HepG2 (cell line): ENCODE results near the gene TMEM253. TPM values are rescaled to one million over a fixed set of nuclear protein-coding genes. Genes with fewer than 3 reads are reported as not detected.

ENCODE experiments used
- ADNP ChIP-seq: sonication (generic); formaldehyde crosslinking; IDR thresholded peaks from 2 replicates; pipeline ENCODE4 v1.4.0; 2020; ENCODE audit warnings: missing genetic modification reagents
- AHR ChIP-seq: IDR thresholded peaks from 2 replicates; pipeline ENCODE4 v1.6.1; 2018; ENCODE audit warnings: missing genetic modification reagents, missing compliant biosample characterization
- EED ChIP-seq: sonication (generic); formaldehyde crosslinking; IDR thresholded peaks from 2 replicates; pipeline ENCODE4 v1.5.0; 2020; ENCODE audit warnings: mild to moderate bottlenecking, missing genetic modification reagents
- MED8 ChIP-seq: sonication (generic); formaldehyde crosslinking; IDR thresholded peaks from 2 replicates; pipeline ENCODE4 v1.8.1; 2023; ENCODE audit warnings: mild to moderate bottlenecking, missing genetic modification reagents; ENCODE audit not compliant: insufficient replicate concordance
- SCMH1 ChIP-seq: sonication (generic); formaldehyde crosslinking; IDR thresholded peaks from 2 replicates; pipeline ENCODE4 v1.9.0; 2021; ENCODE audit warnings: missing genetic modification reagents, mild to moderate bottlenecking, borderline replicate concordance
- ZFYVE20 ChIP-seq: sonication (generic); formaldehyde crosslinking; IDR thresholded peaks from 2 replicates; pipeline ENCODE4 v1.8.0; 2023; ENCODE audit warnings: low read depth, mild to moderate bottlenecking, moderate library complexity, missing genetic modification reagents, borderline replicate concordance
- ZNF354B ChIP-seq: sonication (generic); formaldehyde crosslinking; IDR thresholded peaks from 2 replicates; pipeline ENCODE4 v1.8.0; 2022; ENCODE audit warnings: mild to moderate bottlenecking, missing genetic modification reagents
- ZNF563 ChIP-seq: sonication (generic); formaldehyde crosslinking; IDR thresholded peaks from 2 replicates; pipeline ENCODE4 v1.8.0; 2022; ENCODE audit warnings: mild to moderate bottlenecking, moderate library complexity, missing genetic modification reagents
- ZNF572 ChIP-seq: sonication (generic); formaldehyde crosslinking; IDR thresholded peaks from 2 replicates; pipeline ENCODE4 v1.5.1; 2020; ENCODE audit warnings: mild to moderate bottlenecking, missing genetic modification reagents
- ZSCAN20 ChIP-seq: sonication (generic); formaldehyde crosslinking; IDR thresholded peaks from 2 replicates; pipeline ENCODE4 v1.4.0; 2020; ENCODE audit warnings: missing genetic modification reagents, mild to moderate bottlenecking, borderline replicate concordance
- polyA plus RNA-seq, 8 experiments: library from polyadenylated mRNA; depleted of rRNA in 3 of 8; stranded (reverse) in 7 of 8; unstranded in 1 of 8; fragments of >200 nt; fragmentation: Illumina TruSeq in 4 of 8; extraction: Trizol in 4 of 8; gene quantifications; 2 replicates each; pipeline versions ENCODE4 v1.2.1 to v1.2.3, GENCODE V29; 2011 to 2016; ENCODE audit warnings: low read depth in 4 of 8, missing spikeins in 1 of 8, mixed read lengths in 1 of 8; ENCODE audit not compliant: insufficient read depth in 1 of 8
- total RNA-seq, 5 experiments: library from RNA; depleted of rRNA; stranded (reverse); fragments of >200 nt; fragmentation: Illumina TruSeq; extraction: Trizol; gene quantifications; 2 replicates each; pipeline ENCODE4 v1.2.3, GENCODE V29; 2016; ENCODE audit warnings: low read depth in 1 of 5
- TF ChIP-seq, protein P1 (sequence below): sonication (generic); formaldehyde crosslinking; IDR thresholded peaks from 2 replicates; pipeline ENCODE4 v1.4.0; 2020; ENCODE audit warnings: mild to moderate bottlenecking, missing genetic modification reagents
- TF ChIP-seq, protein P2 (sequence below): sonication (generic); formaldehyde crosslinking; IDR thresholded peaks from 2 replicates; pipeline ENCODE4 v1.4.0; 2020; ENCODE audit warnings: missing genetic modification reagents
- TF ChIP-seq, protein P3 (sequence below): sonication (generic); formaldehyde crosslinking; IDR thresholded peaks from 2 replicates; pipeline ENCODE4 v1.5.1; 2020; ENCODE audit warnings: mild to moderate bottlenecking, moderate library complexity, missing genetic modification reagents
- TF ChIP-seq, protein P4 (sequence below): sonication (generic); formaldehyde crosslinking; IDR thresholded peaks from 2 replicates; pipeline ENCODE4 v1.5.1; 2020; ENCODE audit warnings: missing genetic modification reagents, mild to moderate bottlenecking, borderline replicate concordance

The TMEM253 gene
- total and polyA plus RNA-seq, 2 of the 13 experiments (the other 11 are each of a cell fraction or from before 2014, with no cell fraction given) = 0.29 to 0.45 TPM

DNA sequence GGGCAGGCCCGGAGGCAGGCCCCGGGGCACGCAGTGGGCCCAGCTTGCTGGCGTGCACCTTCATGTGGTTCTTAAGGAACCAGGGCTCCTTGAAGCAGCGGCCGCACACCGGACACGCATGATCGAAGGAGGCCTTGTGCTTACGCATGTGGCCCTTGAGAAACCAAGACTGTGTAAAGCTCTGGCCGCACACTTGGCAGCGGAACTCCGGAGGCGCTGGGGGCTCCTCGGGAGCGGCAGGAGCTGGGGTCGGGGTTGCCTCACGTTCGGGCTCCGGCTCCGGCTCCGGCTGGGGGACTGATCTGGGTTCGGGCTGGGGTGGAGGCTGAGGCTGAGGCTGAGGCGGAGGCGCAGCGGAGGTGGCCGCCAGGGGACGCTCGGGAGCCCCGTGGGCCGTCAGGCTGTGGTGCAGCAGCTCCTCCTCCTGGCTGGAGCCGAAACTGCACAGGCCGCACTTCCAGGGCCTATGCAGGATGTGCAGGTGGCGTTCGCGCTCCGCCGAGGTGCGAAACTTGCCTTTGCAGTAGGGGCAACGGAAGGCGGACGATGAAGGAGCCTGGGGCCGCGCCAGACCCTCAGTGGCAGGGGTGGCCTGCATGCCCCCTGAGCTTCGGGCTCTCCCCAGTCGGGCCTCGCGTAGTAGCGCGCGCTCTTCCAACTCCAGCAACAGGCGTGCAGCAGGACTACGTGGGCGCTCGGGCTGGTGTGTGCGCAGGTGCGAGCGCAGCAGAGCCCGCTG, 8.4 kb upstream of the TMEM253 start (continued):
- TF ChIP-seq, protein P1, sequence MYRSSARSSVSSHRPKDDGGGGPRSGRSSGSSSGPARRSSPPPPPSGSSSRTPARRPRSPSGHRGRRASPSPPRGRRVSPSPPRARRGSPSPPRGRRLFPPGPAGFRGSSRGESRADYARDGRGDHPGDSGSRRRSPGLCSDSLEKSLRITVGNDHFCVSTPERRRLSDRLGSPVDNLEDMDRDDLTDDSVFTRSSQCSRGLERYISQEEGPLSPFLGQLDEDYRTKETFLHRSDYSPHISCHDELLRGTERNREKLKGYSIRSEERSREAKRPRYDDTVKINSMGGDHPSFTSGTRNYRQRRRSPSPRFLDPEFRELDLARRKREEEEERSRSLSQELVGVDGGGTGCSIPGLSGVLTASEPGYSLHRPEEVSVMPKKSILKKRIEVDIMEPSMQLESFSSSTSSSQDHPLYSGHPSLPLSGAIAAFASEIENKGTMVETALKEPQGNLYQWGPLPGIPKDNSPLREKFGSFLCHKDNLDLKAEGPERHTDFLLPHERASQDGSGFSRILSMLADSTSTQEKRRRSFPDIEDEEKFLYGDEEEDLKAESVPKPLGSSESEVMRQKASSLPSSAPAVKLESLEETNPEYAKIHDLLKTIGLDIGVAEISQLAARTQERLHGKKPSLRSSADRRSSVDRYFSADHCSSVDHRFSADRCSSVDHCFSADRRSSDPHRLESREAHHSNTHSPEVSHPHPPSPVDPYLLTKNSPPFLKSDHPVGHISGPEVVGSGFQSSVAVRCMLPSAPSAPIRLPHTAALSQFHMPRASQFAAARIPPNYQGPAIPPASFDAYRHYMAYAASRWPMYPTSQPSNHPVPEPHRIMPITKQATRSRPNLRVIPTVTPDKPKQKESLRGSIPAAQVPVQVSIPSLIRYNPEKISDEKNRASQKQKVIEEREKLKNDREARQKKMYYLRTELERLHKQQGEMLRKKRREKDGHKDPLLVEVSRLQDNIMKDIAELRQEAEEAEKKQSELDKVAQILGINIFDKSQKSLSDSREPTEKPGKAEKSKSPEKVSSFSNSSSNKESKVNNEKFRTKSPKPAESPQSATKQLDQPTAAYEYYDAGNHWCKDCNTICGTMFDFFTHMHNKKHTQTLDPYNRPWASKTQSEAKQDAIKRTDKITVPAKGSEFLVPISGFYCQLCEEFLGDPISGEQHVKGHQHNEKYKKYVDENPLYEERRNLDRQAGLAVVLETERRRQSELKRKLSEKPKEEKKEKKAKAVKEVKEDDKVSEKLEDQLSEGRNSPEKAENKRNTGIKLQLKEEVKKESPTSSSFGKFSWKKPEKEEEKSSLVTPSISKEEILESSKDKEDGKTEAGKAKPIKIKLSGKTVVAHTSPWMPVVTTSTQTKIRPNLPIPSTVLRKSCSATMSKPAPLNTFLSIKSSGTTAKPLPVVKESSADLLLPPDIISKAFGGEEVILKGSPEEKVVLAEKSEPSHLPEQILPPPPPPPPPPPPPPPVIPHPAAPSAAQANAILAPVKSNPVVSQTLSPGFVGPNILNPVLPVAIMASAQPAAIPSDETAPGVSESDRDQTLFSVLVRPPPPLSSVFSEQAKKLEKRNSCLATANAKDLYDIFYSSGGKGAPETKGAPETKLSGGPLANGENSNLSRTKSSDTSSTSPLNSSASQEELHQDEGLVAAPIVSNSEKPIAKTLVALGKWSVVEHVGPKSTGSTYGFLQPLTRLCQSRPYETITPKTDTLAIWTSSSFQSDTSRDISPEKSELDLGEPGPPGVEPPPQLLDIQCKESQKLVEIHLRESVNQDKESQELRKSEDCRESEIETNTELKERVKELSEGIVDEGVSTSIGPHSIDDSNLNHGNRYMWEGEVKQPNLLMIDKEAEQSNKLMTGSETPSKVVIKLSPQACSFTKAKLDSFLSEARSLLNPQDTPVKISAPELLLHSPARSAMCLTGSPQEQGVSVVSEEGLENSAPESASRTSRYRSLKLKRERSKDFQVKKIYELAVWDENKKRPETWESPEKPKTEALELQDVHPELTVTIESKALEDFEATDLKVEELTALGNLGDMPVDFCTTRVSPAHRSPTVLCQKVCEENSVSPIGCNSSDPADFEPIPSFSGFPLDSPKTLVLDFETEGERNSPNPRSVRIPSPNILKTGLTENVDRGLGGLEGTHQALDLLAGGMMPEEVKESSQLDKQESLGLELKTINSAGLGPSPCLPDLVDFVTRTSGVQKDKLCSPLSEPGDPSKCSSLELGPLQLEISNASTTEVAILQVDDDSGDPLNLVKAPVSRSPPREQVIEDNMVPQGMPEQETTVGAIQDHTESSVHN (CRISPR knock-in tag) = peak; percentile 90
- TF ChIP-seq ZFYVE20 (CRISPR knock-in tag) = no peak
- no peak for TF ChIP-seq ZSCAN20
- TF ChIP-seq, protein P2, sequence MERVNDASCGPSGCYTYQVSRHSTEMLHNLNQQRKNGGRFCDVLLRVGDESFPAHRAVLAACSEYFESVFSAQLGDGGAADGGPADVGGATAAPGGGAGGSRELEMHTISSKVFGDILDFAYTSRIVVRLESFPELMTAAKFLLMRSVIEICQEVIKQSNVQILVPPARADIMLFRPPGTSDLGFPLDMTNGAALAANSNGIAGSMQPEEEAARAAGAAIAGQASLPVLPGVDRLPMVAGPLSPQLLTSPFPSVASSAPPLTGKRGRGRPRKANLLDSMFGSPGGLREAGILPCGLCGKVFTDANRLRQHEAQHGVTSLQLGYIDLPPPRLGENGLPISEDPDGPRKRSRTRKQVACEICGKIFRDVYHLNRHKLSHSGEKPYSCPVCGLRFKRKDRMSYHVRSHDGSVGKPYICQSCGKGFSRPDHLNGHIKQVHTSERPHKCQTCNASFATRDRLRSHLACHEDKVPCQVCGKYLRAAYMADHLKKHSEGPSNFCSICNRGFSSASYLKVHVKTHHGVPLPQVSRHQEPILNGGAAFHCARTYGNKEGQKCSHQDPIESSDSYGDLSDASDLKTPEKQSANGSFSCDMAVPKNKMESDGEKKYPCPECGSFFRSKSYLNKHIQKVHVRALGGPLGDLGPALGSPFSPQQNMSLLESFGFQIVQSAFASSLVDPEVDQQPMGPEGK (CRISPR knock-in tag) = peak; percentile 84
- TF ChIP-seq ZNF563 (CRISPR knock-in tag) = peak; percentile 59; the same call in 1 of the 2 replicates
- no peak for TF ChIP-seq ZNF572 (CRISPR knock-in tag)
- no peak for TF ChIP-seq ADNP (CRISPR knock-in tag)
- no peak for TF ChIP-seq SCMH1 (CRISPR knock-in tag)
- TF ChIP-seq, protein P3, sequence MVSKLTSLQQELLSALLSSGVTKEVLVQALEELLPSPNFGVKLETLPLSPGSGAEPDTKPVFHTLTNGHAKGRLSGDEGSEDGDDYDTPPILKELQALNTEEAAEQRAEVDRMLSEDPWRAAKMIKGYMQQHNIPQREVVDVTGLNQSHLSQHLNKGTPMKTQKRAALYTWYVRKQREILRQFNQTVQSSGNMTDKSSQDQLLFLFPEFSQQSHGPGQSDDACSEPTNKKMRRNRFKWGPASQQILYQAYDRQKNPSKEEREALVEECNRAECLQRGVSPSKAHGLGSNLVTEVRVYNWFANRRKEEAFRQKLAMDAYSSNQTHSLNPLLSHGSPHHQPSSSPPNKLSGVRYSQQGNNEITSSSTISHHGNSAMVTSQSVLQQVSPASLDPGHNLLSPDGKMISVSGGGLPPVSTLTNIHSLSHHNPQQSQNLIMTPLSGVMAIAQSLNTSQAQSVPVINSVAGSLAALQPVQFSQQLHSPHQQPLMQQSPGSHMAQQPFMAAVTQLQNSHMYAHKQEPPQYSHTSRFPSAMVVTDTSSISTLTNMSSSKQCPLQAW (CRISPR knock-in tag) = 0 out of 2 replicates have a peak, but pooled peaks have one; percentile 71
- TF ChIP-seq EED (CRISPR knock-in tag) = peak; percentile 96
- TF ChIP-seq ZNF354B (CRISPR knock-in tag) = no peak; the same call in 1 of the 2 replicates
- TF ChIP-seq MED8 = no peak
- TF ChIP-seq, protein P4, sequence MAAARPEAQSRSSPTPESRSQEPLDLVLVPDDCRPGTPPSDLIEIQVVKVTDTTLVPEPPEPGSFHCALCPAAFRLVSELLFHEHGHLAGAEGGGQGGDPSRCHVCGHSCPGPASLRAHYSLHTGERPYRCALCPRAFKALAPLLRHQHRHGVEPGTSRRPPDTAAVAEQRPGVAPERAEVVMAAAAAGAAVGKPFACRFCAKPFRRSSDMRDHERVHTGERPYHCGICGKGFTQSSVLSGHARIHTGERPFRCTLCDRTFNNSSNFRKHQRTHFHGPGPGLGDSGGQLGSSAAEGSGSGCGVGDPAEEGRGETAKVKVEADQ (CRISPR knock-in tag) = peak; percentile 93
- peak; percentile 94 for TF ChIP-seq AHR (CRISPR knock-in tag)
